Suprapubic skin (tissue), 4 donors: Measurements from ENCODE around the gene LCE2C.

Source experiments
- EP300 ChIP-seq: sonication (generic); formaldehyde crosslinking; IDR thresholded peaks from one replicate; pipeline ENCODE4 v1.6.1; 2017; ENCODE audit warnings: antibody characterized with exemption
- POLR2AphosphoS5 ChIP-seq, 3 donors: sonication (generic); formaldehyde crosslinking; IDR thresholded peaks; one replicate each; pipeline ENCODE4 v1.6.1; 2017; ENCODE audit warnings: antibody characterized with exemption in 3 of 3

- no peak for TF ChIP-seq EP300
- TF ChIP-seq POLR2AphosphoS5 (IDR thresholded peaks at IDR 0.05) = no peak
Measured at GRCh38 chr1:152707860-152708259, 32.8 kb downstream of the LCE2C start, which contains the start of gene LCE4A.
